IMR-90 (cell line): Measurements from ENCODE around the gene DCTN1.

Source experiments
- MAFK ChIP-seq: IDR thresholded peaks from 2 replicates; pipeline ENCODE4 v1.6.1; 2012; ENCODE audit warnings: low read depth, low read length, improper control_type of control experiment
- MXI1 ChIP-seq: IDR thresholded peaks from 2 replicates; pipeline ENCODE4 v1.6.1; 2012; ENCODE audit warnings: low read depth, mild to moderate bottlenecking, low read length, moderate library complexity, borderline replicate concordance
- POLR2A ChIP-seq: IDR thresholded peaks from 2 replicates; pipeline ENCODE4 v1.6.1; 2012; ENCODE audit warnings: mild to moderate bottlenecking, low read depth, low read length
- RAD21 ChIP-seq: IDR thresholded peaks from 2 replicates; pipeline ENCODE4 v1.6.1; 2012; ENCODE audit warnings: low read length, improper control_type of control experiment
- RCOR1 ChIP-seq: IDR thresholded peaks from 2 replicates; pipeline ENCODE4 v1.6.1; 2012; ENCODE audit warnings: mild to moderate bottlenecking, low read length, improper control_type of control experiment; ENCODE audit not compliant: insufficient replicate concordance
- RFX5 ChIP-seq: IDR thresholded peaks from 2 replicates; pipeline ENCODE4 v1.8.0; 2012; ENCODE audit warnings: low read depth, mild to moderate bottlenecking, low read length, moderate library complexity
- TF ChIP-seq, protein P1 (sequence below): conservative IDR thresholded peaks from 2 replicates; pipeline ENCODE4 v1.5.1; 2012; ENCODE audit warnings: mild to moderate bottlenecking, low read depth, low read length, improper control_type of control experiment
- TF ChIP-seq, protein P2 (sequence below): fragments of 150-350 bp; IDR thresholded peaks from 2 replicates; pipeline ENCODE4 v1.6.1; 2016; ENCODE audit warnings: low read depth, mild to moderate bottlenecking, low read length, moderate library complexity, borderline replicate concordance
- TF ChIP-seq, protein P3 (sequence below): fragments of 150-350 bp; IDR thresholded peaks from 2 replicates; pipeline ENCODE4 v1.6.1; 2017; ENCODE audit warnings: mild to moderate bottlenecking, antibody characterized with exemption, low read length, low read depth

DNA sequence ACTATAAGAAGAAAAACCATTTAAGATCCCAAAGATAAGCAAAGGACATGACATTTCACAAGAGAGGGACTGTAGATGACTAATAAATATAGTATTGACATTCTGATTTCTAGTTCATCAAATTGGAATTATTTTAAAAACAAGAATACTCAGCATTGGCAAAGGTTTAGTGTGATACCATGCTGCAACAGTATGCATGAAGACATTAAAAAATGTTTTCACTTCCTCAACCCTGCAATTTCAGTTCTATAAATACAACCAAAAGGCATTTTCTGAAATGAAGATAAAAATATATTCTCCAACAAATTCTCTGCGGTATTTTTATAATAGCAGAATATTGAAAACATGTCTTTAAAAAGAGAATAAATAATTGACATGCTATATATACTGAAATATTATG, 39.2 kb upstream of the DCTN1 start:
- TF ChIP-seq POLR2A (no peak), MAFK (no peak), RCOR1 (no peak), RAD21 (no peak), RFX5 (no peak), MXI1 (no peak)
- TF ChIP-seq, protein P1, sequence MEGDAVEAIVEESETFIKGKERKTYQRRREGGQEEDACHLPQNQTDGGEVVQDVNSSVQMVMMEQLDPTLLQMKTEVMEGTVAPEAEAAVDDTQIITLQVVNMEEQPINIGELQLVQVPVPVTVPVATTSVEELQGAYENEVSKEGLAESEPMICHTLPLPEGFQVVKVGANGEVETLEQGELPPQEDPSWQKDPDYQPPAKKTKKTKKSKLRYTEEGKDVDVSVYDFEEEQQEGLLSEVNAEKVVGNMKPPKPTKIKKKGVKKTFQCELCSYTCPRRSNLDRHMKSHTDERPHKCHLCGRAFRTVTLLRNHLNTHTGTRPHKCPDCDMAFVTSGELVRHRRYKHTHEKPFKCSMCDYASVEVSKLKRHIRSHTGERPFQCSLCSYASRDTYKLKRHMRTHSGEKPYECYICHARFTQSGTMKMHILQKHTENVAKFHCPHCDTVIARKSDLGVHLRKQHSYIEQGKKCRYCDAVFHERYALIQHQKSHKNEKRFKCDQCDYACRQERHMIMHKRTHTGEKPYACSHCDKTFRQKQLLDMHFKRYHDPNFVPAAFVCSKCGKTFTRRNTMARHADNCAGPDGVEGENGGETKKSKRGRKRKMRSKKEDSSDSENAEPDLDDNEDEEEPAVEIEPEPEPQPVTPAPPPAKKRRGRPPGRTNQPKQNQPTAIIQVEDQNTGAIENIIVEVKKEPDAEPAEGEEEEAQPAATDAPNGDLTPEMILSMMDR, result no peak
- TF ChIP-seq, protein P2, sequence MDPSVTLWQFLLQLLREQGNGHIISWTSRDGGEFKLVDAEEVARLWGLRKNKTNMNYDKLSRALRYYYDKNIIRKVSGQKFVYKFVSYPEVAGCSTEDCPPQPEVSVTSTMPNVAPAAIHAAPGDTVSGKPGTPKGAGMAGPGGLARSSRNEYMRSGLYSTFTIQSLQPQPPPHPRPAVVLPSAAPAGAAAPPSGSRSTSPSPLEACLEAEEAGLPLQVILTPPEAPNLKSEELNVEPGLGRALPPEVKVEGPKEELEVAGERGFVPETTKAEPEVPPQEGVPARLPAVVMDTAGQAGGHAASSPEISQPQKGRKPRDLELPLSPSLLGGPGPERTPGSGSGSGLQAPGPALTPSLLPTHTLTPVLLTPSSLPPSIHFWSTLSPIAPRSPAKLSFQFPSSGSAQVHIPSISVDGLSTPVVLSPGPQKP, result no peak
- TF ChIP-seq, protein P3, sequence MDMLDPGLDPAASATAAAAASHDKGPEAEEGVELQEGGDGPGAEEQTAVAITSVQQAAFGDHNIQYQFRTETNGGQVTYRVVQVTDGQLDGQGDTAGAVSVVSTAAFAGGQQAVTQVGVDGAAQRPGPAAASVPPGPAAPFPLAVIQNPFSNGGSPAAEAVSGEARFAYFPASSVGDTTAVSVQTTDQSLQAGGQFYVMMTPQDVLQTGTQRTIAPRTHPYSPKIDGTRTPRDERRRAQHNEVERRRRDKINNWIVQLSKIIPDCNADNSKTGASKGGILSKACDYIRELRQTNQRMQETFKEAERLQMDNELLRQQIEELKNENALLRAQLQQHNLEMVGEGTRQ, result no peak
